GM12801 (cell line): ENCODE data around the gene TAB3.

Experiments used
- CTCF ChIP-seq: IDR thresholded peaks from one replicate; pipeline ENCODE4 v1.5.1; 2011; ENCODE audit warnings: control low read depth; ENCODE audit not compliant: insufficient read length; ENCODE audit errors: extremely low read depth

The TAB3 gene

DNA sequence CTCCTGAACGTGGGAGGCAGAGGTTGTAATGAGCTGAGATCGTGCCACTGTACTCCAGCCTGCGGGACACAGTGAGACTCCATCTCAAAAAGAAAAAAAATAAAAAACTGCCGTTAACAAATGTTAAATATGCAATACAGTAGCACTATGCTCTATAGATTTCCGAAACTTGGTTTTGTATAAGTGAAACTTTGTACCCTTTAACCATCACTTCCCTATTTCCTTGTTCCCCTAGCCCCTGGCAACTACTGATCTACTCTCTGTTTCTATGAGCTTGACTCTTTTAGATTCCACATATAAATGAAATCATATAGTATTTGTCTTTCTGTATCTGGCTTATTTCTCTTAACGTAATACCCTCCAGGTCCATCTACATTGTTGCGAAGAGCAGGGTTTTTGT lies 74.1 kb downstream of the TAB3 start:
- no peak for TF ChIP-seq CTCF

GRCh38 chrX:30812326-30812725 lies 76.7 kb downstream of the TAB3 start:
- TF ChIP-seq CTCF: no peak

DNA sequence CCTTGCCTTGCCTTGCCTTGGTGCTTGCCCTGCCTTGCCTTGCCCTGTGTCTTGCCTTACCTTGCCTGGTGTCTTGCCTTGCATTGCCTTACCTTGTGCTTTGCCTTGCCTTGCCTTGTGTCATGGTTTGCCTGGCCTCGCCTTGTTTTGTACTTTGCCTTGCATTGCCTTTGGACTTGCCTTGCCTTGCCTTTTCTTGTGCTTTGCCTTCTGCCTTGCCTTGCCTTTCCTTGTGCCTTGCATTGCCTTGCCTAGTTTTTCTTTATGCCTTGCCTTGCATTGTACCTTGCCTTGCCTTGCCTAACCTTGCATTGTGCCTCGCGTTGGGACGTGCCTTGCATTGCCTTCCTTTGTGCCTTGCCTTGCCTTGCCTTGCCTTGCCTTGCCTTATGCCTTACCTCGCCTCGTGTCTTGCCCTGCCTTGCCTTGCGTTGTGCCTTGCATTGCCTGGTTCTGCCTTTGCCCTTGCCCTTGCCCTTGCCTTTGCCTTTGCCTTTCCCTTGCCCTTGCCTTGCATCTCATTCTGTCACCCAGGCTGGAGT lies 82.8 kb downstream of the TAB3 start:
- no peak for TF ChIP-seq CTCF

DNA sequence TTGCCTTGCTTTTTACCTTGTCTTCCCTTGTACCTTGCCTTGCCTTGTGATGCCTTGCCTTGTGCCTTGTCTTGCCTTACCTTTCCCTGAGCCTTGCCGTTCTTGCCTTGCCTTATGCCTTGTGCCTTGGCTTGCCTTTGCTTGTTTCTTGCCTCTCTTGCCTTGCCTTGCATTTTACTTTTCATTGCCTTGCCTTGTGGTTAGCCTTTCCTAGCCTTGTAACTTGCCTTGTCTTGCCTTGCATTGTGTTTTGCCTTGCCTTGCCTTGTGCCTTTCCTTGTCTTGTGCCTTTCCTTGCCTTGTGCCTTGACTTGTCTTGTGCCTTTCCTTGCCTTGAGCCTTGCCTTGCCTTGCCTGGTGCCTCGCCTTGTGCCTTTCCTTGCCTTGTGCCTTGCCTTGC lies 84.6 kb downstream of the TAB3 start:
- TF ChIP-seq CTCF: no peak

DNA sequence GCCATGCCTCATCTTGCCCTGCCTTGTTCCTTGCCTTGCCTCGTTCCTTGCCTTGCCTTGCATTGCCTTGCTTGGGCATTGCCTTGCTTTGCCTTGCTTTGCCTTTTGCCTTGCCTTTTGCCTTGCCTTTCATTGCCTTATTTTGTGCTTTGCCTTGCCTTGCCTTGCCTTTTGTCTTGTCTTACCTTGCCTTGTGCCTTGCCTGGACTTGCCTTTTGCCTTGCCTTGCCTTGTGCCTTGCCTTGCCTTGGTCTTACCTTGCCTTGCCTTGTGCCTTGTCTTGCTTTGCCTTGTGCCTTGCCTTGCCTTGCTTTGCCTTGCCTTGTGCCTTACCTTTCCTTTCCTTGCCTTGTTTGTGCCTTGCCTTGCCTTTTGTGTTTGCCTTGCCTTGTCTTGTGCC lies 88.2 kb downstream of the TAB3 start:
- no peak for TF ChIP-seq CTCF

DNA sequence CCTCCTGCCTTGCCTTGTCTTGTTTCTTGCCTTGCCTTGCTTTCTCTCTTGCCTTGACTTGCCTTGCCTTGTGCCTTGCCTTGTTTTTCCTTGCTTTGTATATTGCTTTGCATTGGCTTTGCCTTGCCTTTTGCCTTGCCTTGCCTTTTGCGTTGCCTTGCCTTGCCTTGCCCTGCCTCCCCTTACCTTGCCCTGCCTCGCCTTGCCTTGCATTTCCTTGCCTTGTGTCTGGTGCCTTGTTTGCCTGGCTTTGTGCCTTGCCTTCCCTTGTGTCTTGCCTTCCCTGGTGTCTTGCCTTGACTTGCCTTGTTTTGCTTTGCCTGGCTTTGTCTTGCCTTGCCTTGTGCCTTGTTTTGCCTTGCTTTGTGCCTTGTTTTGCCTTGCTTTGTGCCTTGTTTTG lies 89.7 kb downstream of the TAB3 start:
- no peak for TF ChIP-seq CTCF

- TF ChIP-seq CTCF: no peak
Observed at GRCh38 chrX:30798810-30799209, 90.2 kb downstream of the TAB3 start.
